Measurements from ENCODE around the gene QSOX2.
A peak's percentile ranks its signal among the peaks of the same experiment; 100 is the strongest.
"Not testable (repeated sequence)": the region's sequence is repeated elsewhere in the genome, so short reads cannot be mapped to it uniquely, and the experiment has no call there.

The QSOX2 gene

GRCh38 chr9:136250676-136251075, 5.1 kb upstream of the QSOX2 start:
- DNase-seq, result no peak

GRCh38 chr9:136249877-136250559, 4.4 kb upstream of the QSOX2 start:
- DNase-seq, result no peak

GRCh38 chr9:136248951-136249876, 3.6 kb upstream of the QSOX2 start:
- DNase-seq, result no peak

DNA sequence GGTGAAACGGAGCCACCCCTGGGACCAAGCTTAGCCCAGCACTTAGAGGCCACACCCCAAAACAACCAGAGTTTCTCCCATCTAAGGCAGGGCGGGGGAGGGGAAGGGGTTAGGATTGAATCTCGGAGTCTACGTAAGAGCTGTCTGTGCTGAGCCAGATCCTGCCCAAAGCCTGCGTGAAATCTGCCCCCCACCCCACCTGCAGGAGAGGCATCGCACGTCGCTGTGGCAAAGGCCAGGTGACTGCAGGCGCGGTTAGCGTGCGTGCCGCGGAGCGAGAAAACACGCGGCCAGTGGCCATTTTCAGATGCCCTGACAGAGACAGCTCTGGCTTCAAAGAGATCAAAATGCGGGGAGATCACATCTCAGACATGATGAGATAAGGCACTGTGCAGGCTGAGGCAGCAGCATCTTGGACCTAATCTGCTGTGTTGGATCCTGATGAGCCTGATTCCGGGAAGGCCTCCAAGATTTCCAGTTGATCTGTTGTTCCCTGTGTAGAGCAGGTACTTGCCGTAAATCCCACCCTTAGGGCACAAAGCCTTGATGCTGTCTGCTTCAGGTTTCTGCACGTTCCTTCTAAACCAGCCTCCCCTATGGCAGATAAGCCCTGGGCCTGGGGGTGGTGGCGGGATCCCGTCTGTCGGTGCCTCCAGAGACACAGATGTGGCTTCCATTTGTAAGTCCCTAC, 2.5 kb upstream of the QSOX2 start:
- DNase-seq, result no peak

- no peak for DNase-seq
These were observed 1.9 kb upstream of the QSOX2 start for GRCh38 chr9:136247551-136247916.

DNA sequence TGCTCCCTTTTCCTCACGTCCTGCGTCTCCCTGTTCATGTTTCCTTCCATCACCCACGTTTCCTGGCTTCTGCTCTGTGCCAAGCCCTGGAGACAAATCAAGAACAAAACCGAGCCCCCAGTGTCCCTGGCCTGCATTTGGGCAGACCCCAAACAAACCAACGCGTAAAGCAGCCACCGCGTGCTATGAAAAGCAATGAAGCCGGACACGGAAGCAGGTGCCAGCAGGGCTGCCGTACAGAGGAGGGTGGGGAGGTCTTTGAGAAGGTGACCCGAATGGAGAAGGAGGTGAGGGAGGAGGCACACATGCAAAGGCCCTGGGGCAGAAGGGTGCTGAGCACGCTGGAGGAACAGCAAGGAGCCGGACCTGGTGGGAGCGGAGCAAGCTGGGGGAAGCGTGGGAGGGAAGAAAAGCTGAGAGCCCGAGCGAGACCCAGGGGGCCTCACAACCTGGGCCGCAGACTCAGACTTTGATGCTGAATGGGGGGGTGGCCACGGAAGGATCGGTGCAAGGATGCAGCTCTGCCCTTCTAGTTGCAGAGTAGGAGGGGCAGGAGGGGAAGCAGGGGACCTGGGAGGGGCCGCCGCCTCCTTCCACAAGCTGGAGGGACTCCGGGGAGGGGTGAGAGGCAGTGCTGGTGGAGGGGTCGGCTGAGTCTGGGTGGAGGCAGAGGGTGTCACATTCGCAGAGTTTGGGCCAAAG, 1.4 kb upstream of the QSOX2 start:
- DNase-seq, result no peak

- DNase-seq, result no peak
These were observed 718 bp downstream of the QSOX2 start for GRCh38 chr9:136244969-136245218.

GRCh38 chr9:136244122-136244968, 1.3 kb downstream of the QSOX2 start:
- peak; percentile 74 for DNase-seq

DNA sequence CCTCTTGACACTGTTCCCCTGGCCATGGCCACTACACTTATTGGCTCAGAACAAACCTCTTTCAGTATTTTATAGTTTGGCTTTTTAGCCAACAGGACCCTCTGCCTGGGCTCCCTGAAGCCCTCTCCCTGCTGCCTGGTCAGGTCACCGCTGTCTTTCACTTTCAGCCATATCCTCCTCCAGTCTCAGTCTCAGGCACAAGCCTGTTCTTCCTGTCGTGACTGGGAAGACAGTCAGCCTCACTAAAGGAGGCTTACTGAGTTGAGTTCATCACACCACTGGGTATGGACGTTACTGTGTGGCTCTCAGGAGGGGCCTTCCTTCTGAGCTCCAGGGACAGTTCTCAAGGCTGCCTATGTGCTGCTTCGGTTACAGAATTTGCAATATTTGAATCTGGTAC, 2.0 kb downstream of the QSOX2 start:
- no peak for DNase-seq

GRCh38 chr9:136242918-136243525, 2.6 kb downstream of the QSOX2 start:
- DNase-seq, result no peak

- no peak for DNase-seq
These were observed 3.4 kb downstream of the QSOX2 start for GRCh38 chr9:136242248-136242647.

DNA sequence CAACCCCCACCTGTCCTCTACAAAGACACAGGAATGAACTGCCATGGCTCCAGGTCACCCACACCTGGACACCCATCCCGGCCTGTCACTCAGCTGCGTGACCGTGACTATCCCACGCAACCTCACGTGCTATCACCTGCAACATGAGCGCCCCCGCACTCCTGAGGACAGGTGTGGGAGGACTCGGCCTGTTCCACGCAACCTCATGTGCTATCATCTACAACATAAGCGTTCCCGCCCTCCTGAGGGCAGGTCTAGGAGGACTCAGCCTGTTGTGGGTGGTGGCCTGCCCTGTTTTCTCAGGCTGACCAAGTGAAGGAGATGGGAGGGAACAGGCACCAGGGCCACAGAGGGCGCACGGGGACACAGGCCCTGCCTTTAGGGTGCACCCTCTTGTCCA, 4.1 kb downstream of the QSOX2 start:
- no peak for DNase-seq

DNA sequence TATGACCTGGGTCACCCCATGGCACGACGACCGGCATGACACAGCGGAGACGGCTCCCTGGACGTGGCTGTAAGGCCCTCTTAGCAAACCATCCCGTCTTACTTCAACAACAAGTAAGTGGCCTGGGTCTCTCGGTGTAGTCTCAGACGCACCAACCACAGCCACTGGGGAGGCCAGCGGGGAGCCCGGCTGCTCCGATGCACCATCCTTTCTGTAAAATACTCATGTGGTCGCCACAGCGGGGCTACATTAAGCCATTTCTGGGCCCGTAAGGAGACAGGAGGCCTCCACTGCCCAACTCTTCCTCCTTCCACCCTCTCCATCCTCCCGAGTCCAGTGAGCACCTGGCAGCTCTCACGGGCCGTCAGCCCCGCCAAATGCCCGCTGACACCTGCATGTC, 4.7 kb downstream of the QSOX2 start:
- DNase-seq, result no peak

DNA sequence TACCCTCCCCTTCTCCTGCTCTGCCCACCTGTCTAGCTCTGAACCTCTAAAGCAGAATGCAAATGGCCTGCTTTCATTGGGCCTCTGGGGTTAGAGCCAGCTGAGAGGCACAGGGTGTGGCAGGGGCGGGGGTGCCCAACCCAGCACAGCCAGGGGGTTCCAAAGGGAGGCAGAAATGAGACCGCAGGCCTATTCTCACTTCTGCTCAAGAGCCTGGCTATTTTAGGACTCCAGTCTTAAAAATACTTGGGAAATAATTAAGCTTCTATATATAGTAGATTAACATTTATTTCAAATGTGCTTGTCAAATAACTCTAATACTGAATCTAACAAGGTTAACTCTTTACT, 5.7 kb downstream of the QSOX2 start:
- no peak for DNase-seq

DNA sequence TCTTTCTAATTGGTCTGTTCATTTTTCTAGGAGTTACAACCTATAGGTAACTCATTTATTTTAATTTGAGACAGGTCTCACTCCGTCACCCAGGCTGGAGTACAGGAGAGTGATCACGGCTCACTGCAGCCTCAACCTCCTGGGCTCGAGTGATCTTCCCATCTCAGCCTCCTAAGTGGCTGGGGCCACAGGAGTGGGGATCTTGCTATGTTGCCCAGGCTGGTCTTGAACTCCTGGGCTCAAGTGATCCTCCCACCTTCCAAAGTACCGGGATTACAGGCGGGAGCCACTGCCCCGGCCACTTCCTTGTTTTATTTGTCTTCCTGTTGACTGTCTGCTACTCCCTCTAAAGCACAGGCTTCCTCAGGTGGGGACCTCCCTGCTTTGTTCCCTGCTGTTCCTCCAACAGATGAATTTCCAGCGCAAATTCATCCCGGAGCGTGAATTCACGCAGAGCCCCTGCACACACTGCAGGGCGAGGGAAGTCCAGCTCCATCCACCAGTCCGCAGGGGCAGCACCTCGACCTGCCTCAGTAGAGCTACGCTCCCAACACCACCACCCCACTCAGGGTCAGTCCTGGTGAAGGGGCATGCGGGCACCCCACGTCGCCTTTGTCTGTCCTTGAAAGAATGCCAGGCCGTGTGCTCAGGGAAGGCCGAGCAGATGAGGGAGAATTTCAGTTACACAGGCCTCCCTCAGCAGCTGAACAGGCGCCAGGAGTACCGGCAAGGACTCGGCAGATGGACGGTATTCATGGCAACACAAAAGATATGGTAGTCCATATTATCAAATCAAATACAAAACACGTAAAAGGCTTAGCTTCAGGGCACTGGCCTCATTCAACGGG, 6.3 kb downstream of the QSOX2 start:
- DNase-seq, result no peak

- DNase-seq, result no peak
These were observed 7.3 kb downstream of the QSOX2 start for GRCh38 chr9:136238342-136238732.

GRCh38 chr9:136237486-136238341, 7.9 kb downstream of the QSOX2 start:
- no peak for DNase-seq

DNA sequence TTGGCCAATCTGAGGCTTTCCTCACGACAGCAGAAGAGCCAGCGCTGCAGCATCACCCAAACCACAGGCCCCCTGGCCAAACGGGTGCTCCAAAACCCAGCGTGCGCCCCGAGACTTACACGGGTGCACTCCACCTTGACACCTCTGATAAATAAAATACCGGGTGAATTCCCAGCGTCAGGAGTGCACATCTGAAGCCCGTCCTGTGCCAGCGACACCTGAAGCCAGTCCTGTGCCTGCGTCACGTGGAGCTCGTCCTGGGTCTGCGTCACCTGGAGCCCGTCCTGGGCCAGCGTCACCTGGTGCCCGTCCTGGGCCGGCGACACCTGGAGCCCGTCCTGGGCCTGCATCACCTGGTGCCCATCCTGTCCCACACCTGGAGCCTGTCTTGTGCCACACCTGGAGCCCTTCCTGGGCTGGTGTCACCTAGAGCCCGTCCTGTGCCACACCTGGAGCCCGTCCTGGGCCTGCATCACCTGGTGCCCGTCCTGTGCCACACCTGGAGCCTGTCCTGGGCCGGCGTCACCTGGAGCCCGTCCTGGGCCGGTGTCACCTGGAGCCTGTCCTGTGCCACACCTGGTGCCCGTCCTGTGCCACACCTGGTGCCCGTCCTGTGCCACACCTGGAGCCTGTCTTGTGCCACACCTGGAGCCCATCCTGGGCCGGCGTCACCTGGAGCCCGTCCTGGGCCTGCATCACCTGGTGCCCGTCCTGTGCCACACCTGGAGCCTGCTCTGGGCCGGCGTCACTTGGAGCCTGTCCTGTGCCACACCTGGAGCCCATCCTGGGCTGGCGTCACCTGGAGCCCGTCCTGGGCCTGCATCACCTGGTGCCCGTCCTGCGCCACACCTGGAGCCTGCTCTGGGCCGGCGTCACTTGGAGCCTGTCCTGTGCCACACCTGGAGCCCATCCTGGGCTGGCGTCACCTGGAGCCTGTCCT, 8.9 kb downstream of the QSOX2 start:
- not testable (repeated sequence) for DNase-seq
